Panc1 (cell line): Measurements from ENCODE around the gene DNM1L. TPM values are rescaled to one million over a fixed set of nuclear protein-coding genes. Genes with fewer than 3 reads are reported as not detected.

Experiments used
- ATAC-seq: fragments of 200-7000 bp; cut with Tn5 transposase; 2 replicates; pipeline ENCODE4 v1.9.1; 2020; ENCODE audit warnings: mild to moderate bottlenecking, moderate library complexity
- BruUV-seq: library from RNA; stranded (reverse); fragments of 400-500 nt; replicated peaks from 2 replicates; lab custom pipeline; 2021; lab: Mats Ljungman, UMichigan
- CTCF ChIA-PET: fragments of 300-600 bp; sonication (Branson Sonifier 250); formaldehyde crosslinking; loops from one replicate; lab custom pipeline; 2022; ENCODE audit warnings: antibody characterized with exemption; lab: Charles Lee
- POLR2A ChIA-PET: fragments of 300-600 bp; sonication (Branson Sonifier 250); formaldehyde crosslinking; loops from one replicate; lab custom pipeline; 2022; ENCODE audit warnings: antibody characterized with exemption; lab: Charles Lee
- DNase-seq: peaks from one replicate; pipeline ENCODE4 v3.0.0-alpha.2; 2010; ENCODE audit warnings: low read depth, low spot score
- H3K27ac ChIP-seq: 2 replicates; pipeline ENCODE4 v1.5.1; 2011; ENCODE audit warnings: mild to moderate bottlenecking, low read length, inconsistent platforms
- H3K27me3 ChIP-seq: fragments of 200-500 bp; sonication (Bioruptor generic); 2 replicates; pipeline ENCODE4 v1.6.0; 2014; ENCODE audit warnings: low read length, inconsistent platforms; ENCODE audit not compliant: control insufficient read depth, insufficient read depth
- H3K36me3 ChIP-seq: fragments of 200-500 bp; sonication (Bioruptor generic); 2 replicates; pipeline ENCODE4 v1.5.1; 2014; ENCODE audit warnings: inconsistent platforms, mild to moderate bottlenecking, low read length, moderate library complexity; ENCODE audit not compliant: control insufficient read depth, insufficient read depth
- H3K4me1 ChIP-seq: 2 replicates; pipeline ENCODE4 v1.5.1; 2011; ENCODE audit warnings: inconsistent platforms, mild to moderate bottlenecking, low read length, moderate library complexity; ENCODE audit not compliant: control insufficient read depth, insufficient read depth
- H3K4me3 ChIP-seq, 2 experiments: 2 replicates each; pipeline ENCODE4 v1.5.1; 2011 to 2012; ENCODE audit warnings: low read depth in 2 of 2, low read length in 2 of 2, mild to moderate bottlenecking in 2 of 2, inconsistent platforms in 1 of 2, moderate library complexity in 1 of 2
- H3K9me3 ChIP-seq: fragments of 200-500 bp; sonication (Bioruptor generic); 2 replicates; pipeline ENCODE4 v1.5.1; 2014; ENCODE audit warnings: low read depth, mild to moderate bottlenecking, inconsistent platforms, low read length, moderate library complexity; ENCODE audit not compliant: control insufficient read depth, insufficient read depth
- POLR2AphosphoS5 ChIP-seq: IDR thresholded peaks from 2 replicates; pipeline ENCODE4 v1.6.1; 2012; ENCODE audit warnings: mild to moderate bottlenecking, low read depth, low read length, moderate library complexity
- REST ChIP-seq, 2 experiments: IDR thresholded peaks; 2 replicates each; pipeline ENCODE4 v1.6.1; 2011 to 2012; ENCODE audit warnings: low read depth in 2 of 2, control low read depth in 1 of 2, low read length in 1 of 2, mild to moderate bottlenecking in 1 of 2, moderate library complexity in 1 of 2; ENCODE audit not compliant: insufficient read depth in 1 of 2
- SIN3A ChIP-seq: IDR thresholded peaks from 2 replicates; pipeline ENCODE4 v1.6.1; 2012; ENCODE audit warnings: low read depth, mild to moderate bottlenecking, low read length, moderate library complexity, borderline replicate concordance; ENCODE audit not compliant: insufficient read depth
- TCF7L2 ChIP-seq: IDR thresholded peaks from 2 replicates; pipeline ENCODE4 v1.6.1; 2011; ENCODE audit warnings: mild to moderate bottlenecking, low read depth, low read length, inconsistent platforms
- in situ Hi-C: cut with HindIII; loops from 2 replicates; pipeline ENCODE4 v1.10.0; 2016; ENCODE audit warnings: low sequenced_read_pairs, low pct_unique_long_range_greater_than_20kb
- intact Hi-C: fragments of 100-400 bp; cut with micrococcal nuclease; formaldehyde crosslinking; loops from one replicate; pipeline ENCODE4 v1.10.0; 2022; ENCODE audit not compliant: unreplicated experiment
- total RNA-seq: library from RNA; stranded (reverse); gene quantifications from one replicate; pipeline ENCODE4 v1.2.1, GENCODE V29; 2021; ENCODE audit not compliant: unreplicated experiment
- TF ChIP-seq, protein P1 (sequence below): fragments of 450-650 bp; IDR thresholded peaks from 2 replicates; pipeline ENCODE4 v1.5.1; 2017; ENCODE audit warnings: mild to moderate bottlenecking

Gene DNM1L
- total RNA-seq, 1 experiment from 2014 or later: 91.8 TPM

DNA sequence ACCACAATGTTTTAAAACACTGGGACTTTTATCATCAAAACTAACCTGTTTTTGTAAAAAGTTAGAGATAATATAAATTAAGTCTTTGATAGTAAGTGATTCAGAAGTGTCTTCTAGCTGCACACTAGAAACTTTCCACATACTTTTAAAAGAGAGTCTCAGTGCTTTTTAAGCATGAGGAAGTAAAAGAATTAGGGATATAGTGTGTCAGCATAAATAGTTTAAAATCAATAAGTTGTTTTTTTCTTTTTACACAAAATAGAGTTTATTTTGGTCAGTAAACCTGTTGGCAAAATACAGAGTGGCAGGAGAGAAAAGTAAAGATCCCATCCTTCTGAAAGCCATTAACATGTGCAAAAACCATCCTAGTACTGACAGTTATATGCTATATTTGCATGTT is 1.7 kb downstream of the DNM1L start:
- Histone ChIP-seq H3K27me3 (no peaks in the 10 kb centered on the region), H3K9me3 (no peaks in the 10 kb centered on the region), H3K4me3 (peak overlapping the region in 1 of 2 experiments; percentile 67; a peak in 3 of 4 replicates), H3K36me3 (peaks cover 2% of the 10 kb centered on the region; the same call in 1 of the 2 replicates), H3K27ac (peak overlapping the region; percentile 87; the same call in 1 of the 2 replicates), H3K4me1 (peaks cover 16% of the 10 kb centered on the region)
- ChIA-PET CTCF (no interaction called here), POLR2A (no interaction called here)
- no peak for TF ChIP-seq REST (IDR thresholded peaks at IDR 0.05; ENCODE audit: insufficient read depth in 1 of 2, low read depth in 2 of 2, low read length in 1 of 2)
- no peak for TF ChIP-seq POLR2AphosphoS5
- DNase-seq (no peak), ATAC-seq (no peak)
- in situ Hi-C loops: no loop called here
- intact Hi-C loops: no loop called here
- no TSS peak for BruUV-seq

- Histone ChIP-seq H3K27ac (peak overlapping the region; percentile 12; the same call in 1 of the 2 replicates), H3K9me3 (no peaks in the 10 kb centered on the region), H3K4me3 (no peak overlapping the region), H3K36me3 (peaks cover 2% of the 10 kb centered on the region; the same call in 1 of the 2 replicates), H3K4me1 (peaks cover 16% of the 10 kb centered on the region), H3K27me3 (no peaks in the 10 kb centered on the region)
- ChIA-PET POLR2A (interaction anchor here (0.7 kb wide), 1 partner anchor 197 kb away, joined by 3 read pairs; no protein-coding TSS in a partner anchor), CTCF (no interaction called here)
- no TSS peak for BruUV-seq
- in situ Hi-C loops (no loop called here), intact Hi-C loops (no loop called here)
- no peak for TF ChIP-seq TCF7L2
- no peak for TF ChIP-seq REST (IDR thresholded peaks at IDR 0.05; ENCODE audit: insufficient read depth in 1 of 2, low read depth in 2 of 2, low read length in 1 of 2)
- TF ChIP-seq SIN3A: no peak
- TF ChIP-seq POLR2AphosphoS5: no peak
- TF ChIP-seq, protein P1, sequence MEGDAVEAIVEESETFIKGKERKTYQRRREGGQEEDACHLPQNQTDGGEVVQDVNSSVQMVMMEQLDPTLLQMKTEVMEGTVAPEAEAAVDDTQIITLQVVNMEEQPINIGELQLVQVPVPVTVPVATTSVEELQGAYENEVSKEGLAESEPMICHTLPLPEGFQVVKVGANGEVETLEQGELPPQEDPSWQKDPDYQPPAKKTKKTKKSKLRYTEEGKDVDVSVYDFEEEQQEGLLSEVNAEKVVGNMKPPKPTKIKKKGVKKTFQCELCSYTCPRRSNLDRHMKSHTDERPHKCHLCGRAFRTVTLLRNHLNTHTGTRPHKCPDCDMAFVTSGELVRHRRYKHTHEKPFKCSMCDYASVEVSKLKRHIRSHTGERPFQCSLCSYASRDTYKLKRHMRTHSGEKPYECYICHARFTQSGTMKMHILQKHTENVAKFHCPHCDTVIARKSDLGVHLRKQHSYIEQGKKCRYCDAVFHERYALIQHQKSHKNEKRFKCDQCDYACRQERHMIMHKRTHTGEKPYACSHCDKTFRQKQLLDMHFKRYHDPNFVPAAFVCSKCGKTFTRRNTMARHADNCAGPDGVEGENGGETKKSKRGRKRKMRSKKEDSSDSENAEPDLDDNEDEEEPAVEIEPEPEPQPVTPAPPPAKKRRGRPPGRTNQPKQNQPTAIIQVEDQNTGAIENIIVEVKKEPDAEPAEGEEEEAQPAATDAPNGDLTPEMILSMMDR: no peak
- DNase-seq (no peak), ATAC-seq (no peak)
Observed at GRCh38 chr12:32681272-32681671, 2.2 kb downstream of the DNM1L start.
